ENCODE measurements around the gene SEC14L1.

The SEC14L1 gene

DNA sequence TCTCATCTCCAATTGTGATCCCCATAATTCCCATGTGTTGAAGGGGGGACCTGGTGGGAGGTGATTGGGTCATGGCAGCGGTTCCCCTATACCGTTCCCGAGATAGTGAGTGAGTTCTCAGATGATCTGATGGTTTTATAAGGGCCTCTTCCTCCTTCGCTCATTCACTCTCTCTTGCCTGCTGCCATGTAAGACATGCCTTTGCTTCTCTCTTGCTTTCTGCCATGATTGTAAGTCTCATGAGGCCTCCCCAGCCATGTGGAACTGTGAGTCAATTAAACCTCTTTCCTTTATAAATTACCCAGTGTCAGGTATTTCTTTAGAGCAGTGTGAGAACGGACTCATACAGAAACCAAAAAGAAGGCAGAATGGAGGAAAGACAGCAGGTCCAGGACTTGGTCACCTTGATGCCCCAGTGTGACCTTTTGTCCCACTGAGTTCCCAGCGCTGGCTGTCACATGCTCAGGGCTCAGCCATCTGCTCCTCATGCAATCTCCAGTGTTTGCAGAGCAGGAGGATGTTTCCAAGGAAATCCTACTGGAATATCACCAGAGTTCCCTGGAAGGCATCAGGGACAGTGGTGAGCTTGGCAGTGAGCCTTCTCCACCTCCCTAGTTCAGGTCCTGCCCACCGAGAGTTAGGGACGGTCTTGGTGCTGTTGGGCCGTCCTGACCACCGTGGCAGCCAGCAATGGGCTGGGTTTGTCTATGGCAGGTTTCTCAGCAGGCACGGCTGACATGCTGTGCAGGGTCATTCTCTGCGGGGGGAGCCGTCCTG, 96.7 kb downstream of the SEC14L1 start:
- TF ChIP-seq, protein P1, sequence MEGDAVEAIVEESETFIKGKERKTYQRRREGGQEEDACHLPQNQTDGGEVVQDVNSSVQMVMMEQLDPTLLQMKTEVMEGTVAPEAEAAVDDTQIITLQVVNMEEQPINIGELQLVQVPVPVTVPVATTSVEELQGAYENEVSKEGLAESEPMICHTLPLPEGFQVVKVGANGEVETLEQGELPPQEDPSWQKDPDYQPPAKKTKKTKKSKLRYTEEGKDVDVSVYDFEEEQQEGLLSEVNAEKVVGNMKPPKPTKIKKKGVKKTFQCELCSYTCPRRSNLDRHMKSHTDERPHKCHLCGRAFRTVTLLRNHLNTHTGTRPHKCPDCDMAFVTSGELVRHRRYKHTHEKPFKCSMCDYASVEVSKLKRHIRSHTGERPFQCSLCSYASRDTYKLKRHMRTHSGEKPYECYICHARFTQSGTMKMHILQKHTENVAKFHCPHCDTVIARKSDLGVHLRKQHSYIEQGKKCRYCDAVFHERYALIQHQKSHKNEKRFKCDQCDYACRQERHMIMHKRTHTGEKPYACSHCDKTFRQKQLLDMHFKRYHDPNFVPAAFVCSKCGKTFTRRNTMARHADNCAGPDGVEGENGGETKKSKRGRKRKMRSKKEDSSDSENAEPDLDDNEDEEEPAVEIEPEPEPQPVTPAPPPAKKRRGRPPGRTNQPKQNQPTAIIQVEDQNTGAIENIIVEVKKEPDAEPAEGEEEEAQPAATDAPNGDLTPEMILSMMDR (IDR thresholded peaks at IDR 0.05; ENCODE audit: low read depth, low read length) = no peak
- DNase-seq = peak; percentile 88
- no peaks in the 10 kb centered on the region for H3K27me3 ChIP-seq (ENCODE audit: insufficient read depth, low read depth, severe bottlenecking)
- H3K27ac ChIP-seq = peak overlapping the region; percentile 87
- no peaks in the 10 kb centered on the region for H3K36me3 ChIP-seq
- no peak overlapping the region for H3K4me3 ChIP-seq (ENCODE audit: low read depth, low read length)
- no peaks in the 10 kb centered on the region for H3K9me3 ChIP-seq (ENCODE audit: severe bottlenecking)

DNA sequence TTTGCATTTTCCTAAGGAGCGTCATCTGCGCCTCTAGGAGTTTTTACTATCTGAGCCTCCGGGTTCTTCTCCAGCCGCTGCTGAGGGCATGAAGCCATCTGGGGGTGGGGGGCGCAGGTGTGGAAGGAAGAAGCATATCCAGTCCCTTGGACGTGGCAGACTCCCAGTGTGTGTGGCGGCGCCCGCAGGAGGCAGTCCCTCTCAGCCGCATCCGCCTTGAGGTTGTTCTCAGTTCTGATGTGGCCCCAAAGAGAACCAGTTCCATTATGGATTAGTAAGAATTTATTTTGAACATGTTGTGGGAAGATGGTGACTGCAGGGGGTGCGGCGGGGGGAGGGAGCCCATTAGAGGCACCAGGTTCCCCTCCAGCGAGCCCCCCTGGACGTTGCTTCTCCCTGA, 100.2 kb downstream of the SEC14L1 start:
- Histone ChIP-seq H3K27ac (no peak overlapping the region), H3K9me3 (ENCODE audit: severe bottlenecking) (no peaks in the 10 kb centered on the region), H3K4me3 (ENCODE audit: low read depth, low read length) (no peak overlapping the region), H3K27me3 (ENCODE audit: insufficient read depth, low read depth, severe bottlenecking) (no peaks in the 10 kb centered on the region), H3K36me3 (no peaks in the 10 kb centered on the region)
- TF ChIP-seq, protein P1 (IDR thresholded peaks at IDR 0.05; ENCODE audit: low read depth, low read length) = no peak
- no peak for DNase-seq

- Histone ChIP-seq H3K4me3 (ENCODE audit: low read depth, low read length) (no peak overlapping the region), H3K27ac (no peak overlapping the region), H3K9me3 (ENCODE audit: severe bottlenecking) (no peaks in the 10 kb centered on the region), H3K27me3 (ENCODE audit: insufficient read depth, low read depth, severe bottlenecking) (no peaks in the 10 kb centered on the region), H3K36me3 (no peaks in the 10 kb centered on the region)
- TF ChIP-seq, protein P1 (IDR thresholded peaks at IDR 0.05; ENCODE audit: low read depth, low read length) = no peak
- DNase-seq = no peak
Observed at GRCh38 chr17:77242118-77242851, 101.5 kb downstream of the SEC14L1 start.

GRCh38 chr17:77245162-77245926, 104.6 kb downstream of the SEC14L1 start:
- DNase-seq = no peak
- TF ChIP-seq, protein P1 (IDR thresholded peaks at IDR 0.05; ENCODE audit: low read depth, low read length) = no peak

GRCh38 chr17:77246110-77247047, 105.6 kb downstream of the SEC14L1 start:
- Histone ChIP-seq H3K36me3 (no peaks in the 10 kb centered on the region), H3K4me3 (ENCODE audit: low read depth, low read length) (peak overlapping the region; percentile 56), H3K9me3 (ENCODE audit: severe bottlenecking) (peaks cover 3% of the 10 kb centered on the region), H3K27ac (peak overlapping the region; percentile 44), H3K27me3 (ENCODE audit: insufficient read depth, low read depth, severe bottlenecking) (no peaks in the 10 kb centered on the region)
- TF ChIP-seq, protein P1 (IDR thresholded peaks at IDR 0.05; ENCODE audit: low read depth, low read length) = no peak
- DNase-seq = no peak

More at GRCh38 chr17:77245162-77245926, 104.6 kb downstream of the SEC14L1 start:
- Histone ChIP-seq H3K9me3 (ENCODE audit: severe bottlenecking) (peaks cover 3% of the 10 kb centered on the region), H3K4me3 (ENCODE audit: low read depth, low read length) (no peak overlapping the region), H3K36me3 (no peaks in the 10 kb centered on the region), H3K27me3 (ENCODE audit: insufficient read depth, low read depth, severe bottlenecking) (no peaks in the 10 kb centered on the region), H3K27ac (no peak overlapping the region)
